Fibroblast of the aortic adventitia (primary cell): ENCODE results near the gene FCSK. TPM values are rescaled to one million over a fixed set of nuclear protein-coding genes. Genes with fewer than 3 reads are reported as not detected.

Experiments
- DNase-seq: peaks from one replicate; pipeline ENCODE4 v3.0.0-alpha.2; 2010; ENCODE audit warnings: low read depth
- H3K4me3 ChIP-seq: 2 replicates; pipeline ENCODE4 v1.5.1; 2011; ENCODE audit warnings: low read depth, mild to moderate bottlenecking, control low read depth, low read length, moderate library complexity
- CTCF ChIP-seq: IDR thresholded peaks from 2 replicates; pipeline ENCODE4 v1.5.1; 2011; ENCODE audit warnings: mild to moderate bottlenecking, low read length, control low read depth, inconsistent platforms; ENCODE audit not compliant: insufficient read depth
- total RNA-seq: library from RNA; depleted of rRNA; stranded (reverse); fragments of >200 nt; gene quantifications from 2 replicates; pipeline ENCODE4 v1.2.3, GENCODE V29; 2012; ENCODE audit warnings: low replicate concordance

Gene FCSK
- total RNA-seq, 1 donor, result 8.9 TPM

- TF ChIP-seq CTCF, result no peak
- H3K4me3 ChIP-seq, result no peak overlapping the region
- peak; percentile 67 for DNase-seq
Measured at GRCh38 chr16:70476272-70477020, 22.1 kb downstream of the FCSK start.

GRCh38 chr16:70478169-70478568, 23.8 kb downstream of the FCSK start:
- DNase-seq, result no peak
- H3K4me3 ChIP-seq, result no peak overlapping the region
- TF ChIP-seq CTCF, result no peak

GRCh38 chr16:70478912-70479341, 24.5 kb downstream of the FCSK start:
- no peak overlapping the region for H3K4me3 ChIP-seq
- peak; percentile 48 for DNase-seq
- TF ChIP-seq CTCF, result no peak

GRCh38 chr16:70480127-70481105, 26.0 kb downstream of the FCSK start:
- no peak for TF ChIP-seq CTCF
- H3K4me3 ChIP-seq, result no peak overlapping the region
- DNase-seq, result no peak

- TF ChIP-seq CTCF, result no peak
- peak; percentile 53 for DNase-seq
- H3K4me3 ChIP-seq, result no peak overlapping the region
Measured at GRCh38 chr16:70481929-70482536, 27.6 kb downstream of the FCSK start.

GRCh38 chr16:70482624-70483023, 28.2 kb downstream of the FCSK start:
- no peak overlapping the region for H3K4me3 ChIP-seq
- TF ChIP-seq CTCF, result no peak
- DNase-seq, result no peak
